Pulmonary artery endothelial cell (primary cell): ENCODE results near the gene VAC14. TPM values are rescaled to one million over a fixed set of nuclear protein-coding genes. Genes with fewer than 3 reads are reported as not detected.

Experiments used
- DNase-seq: peaks from one replicate; pipeline ENCODE4 v3.0.0-alpha.2; 2011; ENCODE audit warnings: low read depth, low spot score
- total RNA-seq: library from RNA; depleted of rRNA; stranded (reverse); fragments of >200 nt; gene quantifications from 2 replicates; pipeline ENCODE4 v1.2.3, GENCODE V29; 2014

Gene VAC14
- total RNA-seq, 1 donor from 2014 or later: 22.3 TPM

- DNase-seq: no peak
These were observed 137.2 kb downstream of the VAC14 start for GRCh38 chr16:70663524-70664324.

GRCh38 chr16:70662991-70663523 is 137.9 kb downstream of the VAC14 start:
- DNase-seq: no peak

- DNase-seq: no peak
These were observed 138.9 kb downstream of the VAC14 start for GRCh38 chr16:70661918-70662641.

- no peak for DNase-seq
These were observed 139.4 kb downstream of the VAC14 start for GRCh38 chr16:70661534-70661917.

- DNase-seq: no peak
These were observed 140.1 kb downstream of the VAC14 start for GRCh38 chr16:70660672-70661350.

- DNase-seq: no peak
These were observed 140.8 kb downstream of the VAC14 start for GRCh38 chr16:70659953-70660671.

- DNase-seq: no peak
These were observed 141.4 kb downstream of the VAC14 start for GRCh38 chr16:70659546-70659945.

- no peak for DNase-seq
These were observed 142.0 kb downstream of the VAC14 start for GRCh38 chr16:70658921-70659320.

GRCh38 chr16:70657956-70658355 is 143.0 kb downstream of the VAC14 start:
- no peak for DNase-seq

- DNase-seq: no peak
These were observed 144.2 kb downstream of the VAC14 start for GRCh38 chr16:70656712-70657263.

GRCh38 chr16:70656065-70656711 is 144.8 kb downstream of the VAC14 start:
- DNase-seq: no peak

- peak; percentile 41 for DNase-seq
These were observed 146.9 kb downstream of the VAC14 start for GRCh38 chr16:70653809-70654771.

GRCh38 chr16:70653406-70653805 is 147.6 kb downstream of the VAC14 start:
- no peak for DNase-seq

- DNase-seq: no peak
These were observed 148.6 kb downstream of the VAC14 start for GRCh38 chr16:70652322-70652721.

GRCh38 chr16:70651524-70651923 is 149.4 kb downstream of the VAC14 start:
- no peak for DNase-seq

- DNase-seq: no peak
These were observed 150.7 kb downstream of the VAC14 start for GRCh38 chr16:70650216-70650615.

- DNase-seq: no peak
These were observed 151.7 kb downstream of the VAC14 start for GRCh38 chr16:70649300-70649699.

- DNase-seq: no peak
These were observed 152.4 kb downstream of the VAC14 start for GRCh38 chr16:70648606-70649005.
